ENCODE data around the gene ANKRD9. TPM values are rescaled to one million over a fixed set of nuclear protein-coding genes. Genes with fewer than 3 reads are reported as not detected.

ANKRD9 gene
- total RNA-seq, 1 experiment from 2014 or later = 29.8 TPM

DNA sequence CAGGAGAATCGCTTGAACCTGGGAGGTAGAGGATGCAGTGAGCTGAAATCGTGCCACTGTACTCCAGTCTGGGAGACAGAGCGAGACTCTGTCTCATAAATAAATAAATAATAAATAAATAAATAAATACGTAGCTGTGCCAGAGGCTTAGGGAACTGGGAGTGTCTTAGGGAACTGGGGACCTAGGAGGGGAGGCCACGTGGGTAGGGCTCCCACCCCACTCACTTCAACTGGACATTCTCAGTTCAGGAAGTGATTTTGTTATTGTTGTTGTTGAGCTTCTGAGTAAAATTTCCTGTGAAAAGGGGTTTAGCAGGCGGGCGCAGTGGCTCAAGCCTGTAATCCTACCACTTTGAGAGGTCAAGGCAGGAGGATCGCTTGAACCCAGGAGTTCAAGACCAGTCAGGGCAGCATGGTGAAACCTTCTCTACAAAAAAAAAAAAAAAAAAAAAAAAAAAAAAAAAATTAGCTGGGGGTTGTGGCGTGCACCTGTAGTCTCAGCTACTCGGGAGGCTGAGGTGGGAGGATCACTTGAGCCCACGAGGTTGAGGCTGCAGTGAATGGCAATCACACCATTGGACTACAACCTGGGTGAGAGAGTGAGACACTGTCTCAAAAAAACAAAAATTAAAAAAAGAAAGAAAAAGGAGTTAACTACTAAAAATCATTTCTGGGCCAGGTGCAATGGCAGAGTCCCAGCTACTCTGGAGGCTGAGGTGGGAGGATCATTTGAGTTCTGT lies 19.0 kb upstream of the ANKRD9 start:
- Mint-ChIP-seq H3K9me3 (no peaks in the 10 kb centered on the region), H3K27me3 (ENCODE audit: low read depth) (no peaks in the 10 kb centered on the region), H3K4me1 (peaks cover 19 to 21% of the 10 kb centered on the region in 2 experiments), H3K36me3 (ENCODE audit: insufficient read depth in 1 of 3, low read depth in 3 of 3) (no peaks in the 10 kb centered on the region), H3K27ac (no peak overlapping the region), H3K4me3 (no peak overlapping the region; a peak in 1 of 5 replicates)
- no peak overlapping the region for H2BK120ac ChIP-seq (ENCODE audit: low read depth, low read length, poor library complexity, severe bottlenecking)
- H2BK5ac ChIP-seq (ENCODE audit: insufficient read length, low read length) = no peak overlapping the region
- no peak overlapping the region for H3K23ac ChIP-seq (ENCODE audit: insufficient read length, low read depth, low read length)
- H3K27me3 ChIP-seq (ENCODE audit: insufficient read depth, low read length) = no peaks in the 10 kb centered on the region
- DNase-seq = no peak
- no peak overlapping the region for H2BK20ac ChIP-seq (ENCODE audit: low read depth, low read length, poor library complexity, severe bottlenecking)
- H3K4me1 ChIP-seq (ENCODE audit: insufficient read depth, low read length) = no peaks in the 10 kb centered on the region; the same call in 1 of the 2 replicates
- no peak overlapping the region for H2BK12ac ChIP-seq (ENCODE audit: insufficient read length, low read depth, low read length)
- H2AK5ac ChIP-seq (ENCODE audit: insufficient read length, low read length) = no peak overlapping the region
- H3K56ac ChIP-seq (ENCODE audit: insufficient read length, low read depth, low read length) = no peak overlapping the region
- H4K5ac ChIP-seq (ENCODE audit: insufficient read length, low read depth, low read length) = no peak overlapping the region
- H2BK15ac ChIP-seq (ENCODE audit: low read depth, low read length) = no peak overlapping the region
- H3K14ac ChIP-seq (ENCODE audit: insufficient read depth, low read length) = no peak overlapping the region
- no peak overlapping the region for H3K4me2 ChIP-seq (ENCODE audit: insufficient read depth, insufficient read length, low read length)
- no peak overlapping the region for H2AFZ ChIP-seq (ENCODE audit: low read length)
- no peak overlapping the region for H4K8ac ChIP-seq (replicated peaks; ENCODE audit: insufficient read length, low read depth, low read length)
- H3K18ac ChIP-seq (ENCODE audit: insufficient read length, low read depth, low read length) = no peak overlapping the region
- WGBS (ENCODE audit: extremely low coverage, insufficient read length, low lambda C conversion rate) = no CpG with 5 or more reads among the region's 11 CpGs
- no peaks in the 10 kb centered on the region for H4K20me1 ChIP-seq (ENCODE audit: control insufficient read depth, insufficient read depth, insufficient read length)
- H3K79me1 ChIP-seq (ENCODE audit: insufficient read depth, low read depth, low read length, poor library complexity, severe bottlenecking) = no peaks in the 10 kb centered on the region
- TF ChIP-seq, protein P1, sequence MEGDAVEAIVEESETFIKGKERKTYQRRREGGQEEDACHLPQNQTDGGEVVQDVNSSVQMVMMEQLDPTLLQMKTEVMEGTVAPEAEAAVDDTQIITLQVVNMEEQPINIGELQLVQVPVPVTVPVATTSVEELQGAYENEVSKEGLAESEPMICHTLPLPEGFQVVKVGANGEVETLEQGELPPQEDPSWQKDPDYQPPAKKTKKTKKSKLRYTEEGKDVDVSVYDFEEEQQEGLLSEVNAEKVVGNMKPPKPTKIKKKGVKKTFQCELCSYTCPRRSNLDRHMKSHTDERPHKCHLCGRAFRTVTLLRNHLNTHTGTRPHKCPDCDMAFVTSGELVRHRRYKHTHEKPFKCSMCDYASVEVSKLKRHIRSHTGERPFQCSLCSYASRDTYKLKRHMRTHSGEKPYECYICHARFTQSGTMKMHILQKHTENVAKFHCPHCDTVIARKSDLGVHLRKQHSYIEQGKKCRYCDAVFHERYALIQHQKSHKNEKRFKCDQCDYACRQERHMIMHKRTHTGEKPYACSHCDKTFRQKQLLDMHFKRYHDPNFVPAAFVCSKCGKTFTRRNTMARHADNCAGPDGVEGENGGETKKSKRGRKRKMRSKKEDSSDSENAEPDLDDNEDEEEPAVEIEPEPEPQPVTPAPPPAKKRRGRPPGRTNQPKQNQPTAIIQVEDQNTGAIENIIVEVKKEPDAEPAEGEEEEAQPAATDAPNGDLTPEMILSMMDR (conservative IDR thresholded peaks at IDR 0.05) = no peak
- H3K23me2 ChIP-seq (ENCODE audit: insufficient read length, low read depth, low read length, poor library complexity, severe bottlenecking) = peaks cover 6% of the 10 kb centered on the region
- no peak overlapping the region for H3K9ac ChIP-seq (ENCODE audit: extremely low read depth, insufficient read length, low read length)
- H3K9me3 ChIP-seq (ENCODE audit: control insufficient read depth, low read depth, low read length) = no peaks in the 10 kb centered on the region
- H3K79me2 ChIP-seq (ENCODE audit: insufficient read depth, low read length) = no peaks in the 10 kb centered on the region
- H3K27ac ChIP-seq (ENCODE audit: insufficient read length, low read depth, low read length) = no peak overlapping the region
- H3K4ac ChIP-seq (ENCODE audit: low read depth, low read length) = no peak overlapping the region
- no peak overlapping the region for H4K91ac ChIP-seq (ENCODE audit: insufficient read length, low read depth, low read length)
- no peak overlapping the region for H3T11ph ChIP-seq (ENCODE audit: low read length)

Measured in H9 (cell line).